ENCODE measurements around the gene TRAF6. TPM values are rescaled to one million over a fixed set of nuclear protein-coding genes. Genes with fewer than 3 reads are reported as not detected.

Gene TRAF6
- total RNA-seq, 1 experiment from 2014 or later: 9.2 TPM

DNA sequence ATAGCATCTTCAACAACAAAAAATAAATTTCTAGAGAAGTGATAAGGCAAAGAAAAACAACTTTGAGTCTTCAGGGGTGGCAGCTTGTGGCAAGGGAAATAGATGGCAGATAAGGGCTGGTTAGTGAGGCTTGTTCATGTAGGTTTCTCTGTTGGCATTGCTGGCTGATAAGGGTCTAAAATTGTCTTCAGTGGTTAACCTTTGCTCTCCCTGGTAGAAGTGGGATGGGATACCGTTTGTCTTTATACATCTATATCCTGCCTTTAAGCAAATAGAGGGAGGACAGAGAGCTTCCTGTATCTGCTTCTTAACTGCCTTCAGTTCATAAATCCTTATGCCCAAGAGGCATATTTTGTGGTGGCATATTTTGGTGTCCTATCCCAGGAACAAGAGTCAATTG is 57.1 kb downstream of the TRAF6 start:
- Mint-ChIP-seq H3K9me3 (ENCODE audit: unreplicated experiment) (no peaks in the 10 kb centered on the region), H3K4me1 (ENCODE audit: insufficient read depth, unreplicated experiment) (peaks cover 36% of the 10 kb centered on the region), H3K36me3 (ENCODE audit: insufficient read depth, unreplicated experiment) (peaks cover 16% of the 10 kb centered on the region), H3K27me3 (ENCODE audit: insufficient read depth, unreplicated experiment) (no peaks in the 10 kb centered on the region), H3K27ac (ENCODE audit: low read depth, unreplicated experiment) (peak overlapping the region; percentile 74), H3K4me3 (ENCODE audit: unreplicated experiment) (no peak overlapping the region)
- DNase-seq (ENCODE audit: unreplicated experiment): no peak
- no peak for TF ChIP-seq CTCF (IDR thresholded peaks at IDR 0.05; ENCODE audit: unreplicated experiment)
- ChIA-PET CTCF (interaction anchor here (0.7 to 2.4 kb wide), 3 partner anchors 15 to 285 kb away, joined by 3 to 15 read pairs (median 3); no protein-coding TSS in a partner anchor), POLR2A (no interaction called here)
- intact Hi-C loops (cut with micrococcal nuclease): no loop called here
- BruUV-seq (replicated peaks): no TSS peak

GRCh38 chr11:36452236-36452940 is 57.7 kb downstream of the TRAF6 start:
- intact Hi-C loops (cut with micrococcal nuclease): no loop called here
- peaks cover 16% of the 10 kb centered on the region for H3K36me3 Mint-ChIP-seq (ENCODE audit: insufficient read depth, unreplicated experiment)
- no peak overlapping the region for H3K27ac Mint-ChIP-seq (ENCODE audit: low read depth, unreplicated experiment)
- CTCF ChIA-PET: interaction anchor here (0.7 to 2.4 kb wide), 4 partner anchors 12 to 118 kb away, joined by 3 to 15 read pairs (median 3); no protein-coding TSS in a partner anchor
- no TSS peak for BruUV-seq (replicated peaks)
- POLR2A ChIA-PET: no interaction called here
- H3K4me1 Mint-ChIP-seq (ENCODE audit: insufficient read depth, unreplicated experiment): peaks cover 40% of the 10 kb centered on the region
- TF ChIP-seq CTCF (IDR thresholded peaks at IDR 0.05; ENCODE audit: unreplicated experiment): no peak
- no peaks in the 10 kb centered on the region for H3K27me3 Mint-ChIP-seq (ENCODE audit: insufficient read depth, unreplicated experiment)
- no peaks in the 10 kb centered on the region for H3K9me3 Mint-ChIP-seq (ENCODE audit: unreplicated experiment)
- DNase-seq (ENCODE audit: unreplicated experiment): no peak
- H3K4me3 Mint-ChIP-seq (ENCODE audit: unreplicated experiment): no peak overlapping the region

DNA sequence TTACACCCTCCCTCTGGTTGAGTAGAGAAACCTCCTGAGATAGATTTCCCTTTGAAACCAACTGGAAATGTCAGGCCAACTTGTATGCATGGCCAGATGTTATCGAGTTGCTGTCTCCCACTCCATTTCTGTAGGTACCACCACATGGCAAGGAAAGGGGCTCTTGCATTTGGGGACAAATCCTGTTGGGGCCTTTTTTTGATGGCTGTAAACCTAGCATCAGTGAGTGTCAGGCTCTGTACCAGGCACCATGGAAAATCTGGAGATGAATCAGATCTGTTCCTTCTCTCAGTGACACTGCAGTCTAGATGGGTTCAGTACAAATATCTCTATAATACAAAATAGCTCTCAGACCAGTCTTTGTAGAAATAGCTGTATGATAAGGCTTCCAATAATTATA is 58.4 kb downstream of the TRAF6 start:
- POLR2A ChIA-PET: no interaction called here

GRCh38 chr11:36451045-36451444 is 59.0 kb downstream of the TRAF6 start:
- no peak overlapping the region for H3K27ac Mint-ChIP-seq (ENCODE audit: low read depth, unreplicated experiment)
- no peaks in the 10 kb centered on the region for H3K9me3 Mint-ChIP-seq (ENCODE audit: unreplicated experiment)
- CTCF ChIA-PET: interaction anchor here (0.5 to 3.4 kb wide), 2 partner anchors 28 to 396 kb away, joined by 3 to 12 read pairs; no protein-coding TSS in a partner anchor
- no peak for DNase-seq (ENCODE audit: unreplicated experiment)
- H3K4me1 Mint-ChIP-seq (ENCODE audit: insufficient read depth, unreplicated experiment): peaks cover 34% of the 10 kb centered on the region
- H3K36me3 Mint-ChIP-seq (ENCODE audit: insufficient read depth, unreplicated experiment): peaks cover 16% of the 10 kb centered on the region
- no TSS peak for BruUV-seq (replicated peaks)
- H3K27me3 Mint-ChIP-seq (ENCODE audit: insufficient read depth, unreplicated experiment): no peaks in the 10 kb centered on the region
- no peak overlapping the region for H3K4me3 Mint-ChIP-seq (ENCODE audit: unreplicated experiment)
- POLR2A ChIA-PET: no interaction called here
- no peak for TF ChIP-seq CTCF (IDR thresholded peaks at IDR 0.05; ENCODE audit: unreplicated experiment)
- intact Hi-C loops (cut with micrococcal nuclease): no loop called here

More for the DNA sequence above, 58.4 kb downstream of the TRAF6 start:
- no peak for DNase-seq (ENCODE audit: unreplicated experiment)
- Mint-ChIP-seq H3K4me1 (ENCODE audit: insufficient read depth, unreplicated experiment) (peaks cover 40% of the 10 kb centered on the region), H3K9me3 (ENCODE audit: unreplicated experiment) (no peaks in the 10 kb centered on the region), H3K27ac (ENCODE audit: low read depth, unreplicated experiment) (no peak overlapping the region), H3K27me3 (ENCODE audit: insufficient read depth, unreplicated experiment) (no peaks in the 10 kb centered on the region), H3K36me3 (ENCODE audit: insufficient read depth, unreplicated experiment) (peaks cover 16% of the 10 kb centered on the region), H3K4me3 (ENCODE audit: unreplicated experiment) (no peak overlapping the region)
- CTCF ChIA-PET: interaction anchor here (0.5 to 3.4 kb wide), 5 partner anchors 11 to 396 kb away, joined by 3 to 15 read pairs (median 3); no protein-coding TSS in a partner anchor
- no peak for TF ChIP-seq CTCF (IDR thresholded peaks at IDR 0.05; ENCODE audit: unreplicated experiment)
- no TSS peak for BruUV-seq (replicated peaks)
- intact Hi-C loops (cut with micrococcal nuclease): no loop called here
